RWPE2 (cell line): Measurements from ENCODE around the gene RAX2.

Experiments
- ATAC-seq: fragments of 200-7000 bp; cut with Tn5 transposase; 3 replicates; pipeline ENCODE4 v1.9.1; 2021; ENCODE audit warnings: low read depth
- DNase-seq: peaks from one replicate; pipeline ENCODE4 v3.0.0-alpha.2; 2020; ENCODE audit warnings: low spot score
- H3K27ac ChIP-seq: fragments of 450-650 bp; 2 replicates; pipeline ENCODE4 v1.5.1; 2017; ENCODE audit warnings: mild to moderate bottlenecking; ENCODE audit not compliant: poor library complexity, severe bottlenecking
- H3K27me3 ChIP-seq: fragments of 250-450 bp; sonication (Bioruptor Pico); 2 replicates; pipeline ENCODE4 v1.5.1; 2021; ENCODE audit warnings: mild to moderate bottlenecking, moderate library complexity; ENCODE audit not compliant: insufficient read depth, poor library complexity, severe bottlenecking
- H3K36me3 ChIP-seq: fragments of 250-450 bp; sonication (Bioruptor Pico); 2 replicates; pipeline ENCODE4 v1.5.1; 2020; ENCODE audit warnings: low read depth, mild to moderate bottlenecking, moderate library complexity
- H3K4me1 ChIP-seq: fragments of 250-450 bp; sonication (Bioruptor Pico); 2 replicates; pipeline ENCODE4 v1.5.1; 2021; ENCODE audit warnings: mild to moderate bottlenecking, moderate library complexity; ENCODE audit not compliant: insufficient read depth, poor library complexity, severe bottlenecking
- H3K4me3 ChIP-seq: fragments of 250-450 bp; sonication (Bioruptor Pico); 2 replicates; pipeline ENCODE4 v1.5.1; 2021; ENCODE audit warnings: mild to moderate bottlenecking, moderate library complexity; ENCODE audit not compliant: severe bottlenecking
- H3K9me3 ChIP-seq: fragments of 250-450 bp; sonication (Bioruptor Pico); 2 replicates; pipeline ENCODE4 v1.5.1; 2021; ENCODE audit warnings: mild to moderate bottlenecking, moderate library complexity; ENCODE audit not compliant: severe bottlenecking
- TF ChIP-seq, protein P1 (sequence below): fragments of 450-650 bp; IDR thresholded peaks from one replicate; pipeline ENCODE4 v1.5.1; 2017; ENCODE audit warnings: mild to moderate bottlenecking, moderate library complexity; ENCODE audit not compliant: poor library complexity, severe bottlenecking

Gene RAX2

DNA sequence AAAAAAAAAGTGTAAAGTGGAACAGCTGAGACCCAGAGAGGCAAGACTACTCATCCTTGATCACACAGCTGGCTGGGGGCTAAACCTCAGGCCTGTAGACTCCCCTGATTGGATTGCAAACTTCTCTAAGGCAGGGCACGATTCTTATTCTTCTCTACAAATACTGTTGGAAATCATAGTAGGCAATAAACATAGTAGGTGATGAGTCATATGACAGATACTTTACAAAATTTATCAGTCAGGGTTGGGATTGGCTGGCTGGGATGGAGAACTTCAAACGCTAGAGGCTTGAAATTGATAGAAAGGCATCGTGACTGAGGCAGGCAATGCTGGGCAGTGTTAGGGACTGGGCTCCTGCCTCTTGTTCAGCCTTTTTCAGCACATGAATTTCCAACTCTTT is 20.1 kb upstream of the RAX2 start:
- no peak overlapping the region for H3K27ac ChIP-seq
- H3K36me3 ChIP-seq = no peaks in the 10 kb centered on the region
- H3K27me3 ChIP-seq = no peaks in the 10 kb centered on the region
- no peak overlapping the region for H3K4me3 ChIP-seq
- ATAC-seq (no peak), DNase-seq (no peak)
- TF ChIP-seq, protein P1, sequence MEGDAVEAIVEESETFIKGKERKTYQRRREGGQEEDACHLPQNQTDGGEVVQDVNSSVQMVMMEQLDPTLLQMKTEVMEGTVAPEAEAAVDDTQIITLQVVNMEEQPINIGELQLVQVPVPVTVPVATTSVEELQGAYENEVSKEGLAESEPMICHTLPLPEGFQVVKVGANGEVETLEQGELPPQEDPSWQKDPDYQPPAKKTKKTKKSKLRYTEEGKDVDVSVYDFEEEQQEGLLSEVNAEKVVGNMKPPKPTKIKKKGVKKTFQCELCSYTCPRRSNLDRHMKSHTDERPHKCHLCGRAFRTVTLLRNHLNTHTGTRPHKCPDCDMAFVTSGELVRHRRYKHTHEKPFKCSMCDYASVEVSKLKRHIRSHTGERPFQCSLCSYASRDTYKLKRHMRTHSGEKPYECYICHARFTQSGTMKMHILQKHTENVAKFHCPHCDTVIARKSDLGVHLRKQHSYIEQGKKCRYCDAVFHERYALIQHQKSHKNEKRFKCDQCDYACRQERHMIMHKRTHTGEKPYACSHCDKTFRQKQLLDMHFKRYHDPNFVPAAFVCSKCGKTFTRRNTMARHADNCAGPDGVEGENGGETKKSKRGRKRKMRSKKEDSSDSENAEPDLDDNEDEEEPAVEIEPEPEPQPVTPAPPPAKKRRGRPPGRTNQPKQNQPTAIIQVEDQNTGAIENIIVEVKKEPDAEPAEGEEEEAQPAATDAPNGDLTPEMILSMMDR = no peak
- H3K4me1 ChIP-seq = no peaks in the 10 kb centered on the region
- no peaks in the 10 kb centered on the region for H3K9me3 ChIP-seq

DNA sequence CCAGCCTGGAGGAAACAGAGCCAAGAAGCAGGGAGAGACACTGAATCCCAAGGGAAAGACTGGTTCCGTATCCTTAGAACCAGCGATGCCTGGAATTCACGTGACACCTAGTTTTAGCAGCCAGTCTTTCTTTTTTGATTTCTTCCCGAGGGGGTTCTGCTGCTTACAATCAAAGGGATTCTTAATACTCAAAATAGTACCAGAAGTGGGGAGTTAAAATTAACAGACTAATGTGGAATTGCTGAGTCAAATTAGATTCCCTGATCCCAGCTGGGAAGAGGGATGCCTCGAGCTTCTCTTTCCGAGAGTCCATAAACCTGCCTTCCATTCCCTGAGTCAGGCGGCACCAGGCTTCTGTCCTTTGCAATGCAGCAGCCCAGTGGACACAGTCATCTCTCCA is 18.9 kb upstream of the RAX2 start:
- no peaks in the 10 kb centered on the region for H3K36me3 ChIP-seq
- no peaks in the 10 kb centered on the region for H3K4me1 ChIP-seq
- DNase-seq (no peak), ATAC-seq (no peak)
- H3K27me3 ChIP-seq = peaks cover 3% of the 10 kb centered on the region
- H3K27ac ChIP-seq = no peak overlapping the region
- no peaks in the 10 kb centered on the region for H3K9me3 ChIP-seq
- no peak overlapping the region for H3K4me3 ChIP-seq
- TF ChIP-seq, protein P1 = no peak

DNA sequence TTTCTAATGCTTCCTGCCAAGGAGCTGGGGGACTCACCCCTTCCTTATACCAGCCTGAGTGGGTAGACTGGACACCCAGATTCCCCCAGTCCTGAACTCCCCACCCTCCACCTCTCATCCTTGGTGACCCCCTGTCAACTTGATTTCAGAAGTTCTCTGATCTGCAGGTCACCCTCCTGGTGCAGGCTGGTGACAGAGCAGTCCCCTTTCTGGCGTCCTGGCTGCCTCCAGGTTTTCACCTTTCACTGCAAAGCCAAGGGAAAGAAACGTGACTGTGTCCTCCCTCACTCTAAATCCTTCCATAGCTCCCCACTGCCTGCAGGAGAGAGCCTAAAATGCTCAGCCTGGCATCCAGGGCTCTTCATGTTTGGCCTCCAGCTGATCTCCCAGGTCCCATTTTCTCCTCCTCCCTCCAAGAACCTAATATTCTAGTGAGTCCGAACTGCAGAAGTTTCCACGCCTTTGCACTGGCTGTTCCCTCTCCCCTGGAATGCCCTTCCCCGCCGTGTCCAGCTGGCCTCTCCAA is 18.2 kb upstream of the RAX2 start:
- TF ChIP-seq, protein P1 = no peak
- Histone ChIP-seq H3K27me3 (peaks cover 9% of the 10 kb centered on the region), H3K27ac (no peak overlapping the region), H3K4me1 (no peaks in the 10 kb centered on the region), H3K36me3 (no peaks in the 10 kb centered on the region), H3K9me3 (no peaks in the 10 kb centered on the region), H3K4me3 (no peak overlapping the region)
- no peak for ATAC-seq
- DNase-seq = no peak

DNA sequence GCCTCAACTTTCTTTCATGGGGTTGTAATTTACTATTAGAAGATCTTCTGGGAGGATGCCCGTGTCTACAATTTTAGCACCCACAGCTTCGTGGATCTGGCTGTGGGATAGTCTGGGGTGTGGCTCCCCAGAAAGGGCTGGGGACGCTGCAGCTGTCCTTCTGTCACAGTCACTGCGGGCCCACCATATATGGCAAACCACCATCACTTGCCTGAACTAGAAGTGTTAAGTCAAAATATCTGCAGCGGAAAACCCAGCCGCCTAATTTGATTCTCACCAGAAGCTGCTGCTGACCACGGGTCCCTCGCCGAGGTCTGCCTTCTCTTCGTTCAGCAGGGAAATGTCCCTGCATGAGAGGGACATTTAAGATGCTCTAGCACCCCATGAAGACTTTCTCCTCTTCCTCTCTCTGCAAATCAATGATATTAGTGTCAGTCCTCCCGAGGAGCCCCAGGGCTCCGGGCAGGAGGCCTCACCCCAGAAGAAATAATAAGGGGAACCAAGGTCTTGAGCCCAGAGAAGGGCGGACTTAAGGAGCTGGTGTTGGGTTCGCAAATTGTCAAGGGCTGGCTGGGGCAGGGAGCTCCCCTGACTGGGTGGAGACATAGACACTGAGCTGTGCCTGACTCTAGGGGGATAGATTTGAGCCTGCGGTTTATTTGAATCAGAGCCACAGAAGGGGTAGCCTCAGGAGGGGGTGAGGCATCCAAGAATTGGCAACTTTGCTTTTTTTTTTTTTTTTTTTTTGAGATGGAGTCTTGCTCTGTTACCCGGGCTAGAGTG is 17.2 kb upstream of the RAX2 start:
- no peaks in the 10 kb centered on the region for H3K9me3 ChIP-seq
- no peak overlapping the region for H3K4me3 ChIP-seq
- H3K27ac ChIP-seq = no peak overlapping the region
- no peaks in the 10 kb centered on the region for H3K36me3 ChIP-seq
- no peaks in the 10 kb centered on the region for H3K4me1 ChIP-seq
- DNase-seq = no peak
- H3K27me3 ChIP-seq = peaks cover 10% of the 10 kb centered on the region
- no peak for ATAC-seq
- TF ChIP-seq, protein P1 = no peak
